GM12864 (cell line): ENCODE data around the gene MIR17HG.

Experiments used
- DNase-seq: peaks from one replicate; pipeline ENCODE4 v3.0.0-alpha.2; 2011; ENCODE audit warnings: low read depth
- H3K4me3 ChIP-seq: 2 replicates; pipeline ENCODE4 v1.5.1; 2011; ENCODE audit warnings: mild to moderate bottlenecking, low read depth, low read length, control low read depth
- TF ChIP-seq, protein P1 (sequence below): IDR thresholded peaks from 2 replicates; pipeline ENCODE4 v1.5.1; 2011; ENCODE audit warnings: low read depth, mild to moderate bottlenecking, moderate library complexity, low read length, control low read depth, inconsistent platforms; ENCODE audit errors: missing control alignments

The MIR17HG gene

DNA sequence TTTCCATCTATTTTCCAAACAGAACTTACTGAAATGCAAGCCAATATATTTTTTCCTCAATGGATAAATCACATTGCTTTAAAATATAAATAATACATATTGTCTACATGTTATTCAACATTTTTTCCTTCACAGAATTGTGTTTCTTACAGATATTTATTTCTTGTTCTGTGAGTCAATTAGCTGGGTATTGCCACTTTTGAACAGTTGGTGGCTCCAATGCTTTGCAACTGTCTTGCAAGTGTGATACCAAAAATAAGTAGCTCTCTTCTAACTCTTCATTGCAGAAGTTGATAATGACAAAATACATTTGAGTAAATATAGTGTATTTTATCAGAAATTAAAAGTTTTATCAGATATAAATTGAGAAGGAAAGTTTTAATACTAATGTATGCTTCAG lies 33.9 kb downstream of the MIR17HG start:
- no peak overlapping the region for H3K4me3 ChIP-seq
- no peak for DNase-seq
- TF ChIP-seq, protein P1, sequence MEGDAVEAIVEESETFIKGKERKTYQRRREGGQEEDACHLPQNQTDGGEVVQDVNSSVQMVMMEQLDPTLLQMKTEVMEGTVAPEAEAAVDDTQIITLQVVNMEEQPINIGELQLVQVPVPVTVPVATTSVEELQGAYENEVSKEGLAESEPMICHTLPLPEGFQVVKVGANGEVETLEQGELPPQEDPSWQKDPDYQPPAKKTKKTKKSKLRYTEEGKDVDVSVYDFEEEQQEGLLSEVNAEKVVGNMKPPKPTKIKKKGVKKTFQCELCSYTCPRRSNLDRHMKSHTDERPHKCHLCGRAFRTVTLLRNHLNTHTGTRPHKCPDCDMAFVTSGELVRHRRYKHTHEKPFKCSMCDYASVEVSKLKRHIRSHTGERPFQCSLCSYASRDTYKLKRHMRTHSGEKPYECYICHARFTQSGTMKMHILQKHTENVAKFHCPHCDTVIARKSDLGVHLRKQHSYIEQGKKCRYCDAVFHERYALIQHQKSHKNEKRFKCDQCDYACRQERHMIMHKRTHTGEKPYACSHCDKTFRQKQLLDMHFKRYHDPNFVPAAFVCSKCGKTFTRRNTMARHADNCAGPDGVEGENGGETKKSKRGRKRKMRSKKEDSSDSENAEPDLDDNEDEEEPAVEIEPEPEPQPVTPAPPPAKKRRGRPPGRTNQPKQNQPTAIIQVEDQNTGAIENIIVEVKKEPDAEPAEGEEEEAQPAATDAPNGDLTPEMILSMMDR: no peak

DNA sequence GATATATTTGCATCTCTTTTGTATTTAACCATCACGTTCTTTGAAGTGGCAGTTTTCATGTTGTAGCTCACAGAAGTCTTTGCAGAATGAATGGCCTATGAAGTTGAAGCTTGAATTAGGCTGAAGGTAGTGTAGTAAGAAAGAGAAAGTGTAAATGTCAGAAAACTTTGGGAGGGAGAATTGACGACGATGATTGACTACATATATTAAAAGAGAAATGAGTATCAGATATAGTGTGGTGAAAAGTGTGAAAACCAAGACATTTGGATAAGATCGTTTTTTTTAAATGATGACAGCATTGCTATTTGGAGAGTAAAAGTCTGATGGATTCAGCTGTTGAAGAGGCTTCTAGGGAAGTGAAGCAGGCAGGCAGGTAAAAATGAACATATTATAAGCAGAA lies 36.3 kb downstream of the MIR17HG start:
- no peak overlapping the region for H3K4me3 ChIP-seq
- TF ChIP-seq, protein P1: no peak
- DNase-seq: no peak

DNA sequence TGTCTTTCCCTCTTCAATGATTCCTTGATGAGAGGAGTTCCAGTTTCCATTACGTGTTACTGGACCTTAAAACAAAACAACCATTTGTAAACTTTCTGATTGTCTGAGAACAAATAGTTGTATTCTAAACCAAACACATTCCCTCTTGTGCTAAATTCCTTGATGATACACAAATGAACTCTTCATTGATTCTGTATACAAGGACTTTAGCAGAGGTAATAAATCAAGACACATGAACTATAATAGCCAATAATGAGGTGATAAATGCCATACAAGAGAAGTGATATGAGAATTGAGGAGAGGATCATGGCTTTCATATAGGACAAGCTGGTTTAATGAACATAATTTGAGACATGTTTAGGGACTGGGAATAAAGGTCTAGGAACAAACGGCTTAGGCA lies 37.4 kb downstream of the MIR17HG start:
- H3K4me3 ChIP-seq: no peak overlapping the region
- TF ChIP-seq, protein P1: no peak
- DNase-seq: no peak

DNA sequence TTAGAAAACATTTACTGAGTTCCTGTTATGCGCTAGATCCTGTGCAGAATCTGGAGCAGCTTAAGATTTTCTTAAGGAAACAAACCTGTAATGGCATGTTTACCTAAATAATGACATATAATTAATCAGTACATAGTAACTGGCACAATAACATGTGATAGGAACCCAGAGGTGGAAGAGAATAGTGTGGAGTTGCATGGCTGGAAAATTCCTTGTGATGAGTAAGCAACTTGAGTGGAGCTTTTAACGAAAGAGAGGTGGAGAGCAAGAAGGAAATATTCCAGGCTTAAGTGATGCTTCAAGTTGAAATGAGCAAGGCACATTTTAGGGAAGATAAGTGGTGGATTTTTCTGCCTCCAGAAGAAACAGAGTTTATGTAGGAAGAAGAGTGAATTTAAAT lies 41.7 kb downstream of the MIR17HG start:
- no peak for DNase-seq
- TF ChIP-seq, protein P1: no peak
- H3K4me3 ChIP-seq: no peak overlapping the region

DNA sequence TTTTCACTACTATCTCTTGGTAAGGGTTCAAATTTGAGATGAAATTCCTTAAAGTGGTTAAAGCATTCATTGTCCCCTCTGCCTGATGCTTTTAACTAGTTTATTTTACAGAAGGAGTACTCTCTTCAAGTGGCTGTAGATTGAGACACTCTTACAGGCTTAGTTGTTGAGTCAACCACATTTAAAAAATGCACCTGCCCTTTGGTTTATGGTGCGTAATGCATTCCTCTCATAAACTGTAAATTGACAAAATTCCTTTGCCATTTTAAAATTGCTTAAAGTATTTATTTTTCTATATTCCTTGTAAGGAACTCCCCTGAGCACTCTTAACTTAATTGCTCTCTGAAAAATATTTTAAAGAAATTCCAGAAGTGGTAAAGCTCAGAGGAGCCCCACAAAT lies 50.1 kb downstream of the MIR17HG start:
- TF ChIP-seq, protein P1: no peak

DNA sequence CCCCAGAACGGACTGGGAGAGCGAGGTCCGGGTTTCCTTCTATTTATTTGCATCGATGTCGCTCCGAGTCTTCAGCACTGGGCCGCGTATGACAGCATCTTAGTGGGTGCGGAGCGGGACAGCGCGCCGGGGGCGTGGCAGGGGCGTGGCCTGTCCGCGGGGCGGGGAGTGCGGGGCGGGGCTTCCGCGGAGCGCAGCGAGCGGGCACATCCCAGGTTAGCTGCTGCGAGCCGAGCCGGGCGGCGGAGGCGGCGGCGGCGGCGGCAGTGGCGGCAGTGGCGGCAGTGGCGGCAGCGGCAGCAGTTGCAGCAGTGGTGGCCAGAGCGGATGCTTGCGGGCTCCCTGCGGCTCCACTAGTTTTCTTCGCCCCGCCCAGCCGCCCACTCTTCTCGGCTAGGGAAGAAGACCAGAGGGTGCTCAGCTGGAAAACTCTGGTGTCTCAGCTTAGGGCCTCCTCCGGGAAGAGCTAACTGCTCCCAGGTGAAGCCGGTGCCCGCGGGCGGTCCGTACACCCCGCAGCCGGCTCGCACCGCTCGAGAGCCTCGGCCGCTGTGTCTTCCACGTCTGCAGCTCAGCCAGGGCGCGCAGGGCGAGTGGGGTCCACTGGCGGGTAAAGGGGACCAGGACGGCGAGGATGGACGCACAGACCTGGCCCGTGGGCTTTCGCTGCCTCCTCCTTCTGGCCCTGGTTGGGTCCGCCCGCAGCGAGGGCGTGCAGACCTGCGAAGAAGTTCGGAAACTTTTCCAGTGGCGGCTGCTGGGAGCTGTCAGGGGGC lies 51.1 kb downstream of the MIR17HG start, which contains the start of gene GPC5:
GPC5 (plus strand) TSS at position 209 of the 776 bp plus-strand sequence.
- DNase-seq: peak; percentile 15
- H3K4me3 ChIP-seq: peak within 1 kb of the TSS; percentile 48
- TF ChIP-seq, protein P1: no peak

More for the DNA sequence above, 50.1 kb downstream of the MIR17HG start:
- H3K4me3 ChIP-seq: no peak overlapping the region
- no peak for DNase-seq
